GM18873 (cell line): Measurements from ENCODE around the gene ZNF445.
"Not testable (repeated sequence)": the region's sequence is repeated elsewhere in the genome, so short reads cannot be mapped to it uniquely, and the experiment has no call there.

ENCODE experiments used
- ATAC-seq: cut with Tn5 transposase; IDR thresholded peaks from one replicate; pipeline ENCODE4 v1.9.1; 2021; ENCODE audit warnings: mild to moderate bottlenecking, moderate library complexity, moderate number of reproducible peaks; ENCODE audit not compliant: unreplicated experiment, low FRiP score

Gene ZNF445

DNA sequence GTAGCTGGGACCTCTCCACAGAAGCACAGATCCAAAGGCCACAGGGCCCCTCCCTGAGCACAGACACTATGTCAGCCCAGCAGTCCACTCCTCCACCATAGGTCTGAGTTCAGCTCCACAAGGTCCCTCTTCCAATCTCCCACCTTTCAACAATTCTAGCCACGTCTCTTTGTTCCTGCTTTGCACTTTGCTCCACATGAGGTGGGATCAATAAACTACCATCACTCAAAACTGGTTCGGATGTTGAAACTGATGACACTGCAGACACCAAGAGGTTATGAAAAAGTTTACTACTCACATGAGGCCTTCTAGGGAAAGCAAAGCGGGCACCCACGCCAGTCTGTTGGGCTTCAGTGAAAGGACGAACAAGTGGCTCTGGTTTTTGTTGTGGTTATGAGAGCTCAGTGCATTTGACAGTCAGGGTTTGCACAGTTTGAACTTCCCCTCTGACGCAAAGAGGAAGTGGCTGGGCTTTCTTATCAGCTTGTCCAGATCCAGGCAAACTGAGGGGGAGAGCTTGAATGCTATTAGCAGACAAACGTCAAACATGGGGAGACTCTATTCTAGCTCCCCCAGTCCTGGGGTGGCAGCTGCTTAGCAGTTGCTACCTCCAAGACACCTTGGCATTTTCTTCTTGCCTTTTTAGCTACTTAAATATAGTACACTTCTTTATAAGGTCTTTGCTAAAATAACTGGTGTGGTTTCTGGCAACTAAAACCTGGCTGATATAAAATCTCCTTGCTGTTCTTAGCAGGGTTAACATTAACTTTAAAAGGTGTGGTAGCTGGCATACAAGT is 37.8 kb downstream of the ZNF445 start:
- peak; percentile 87 for ATAC-seq

DNA sequence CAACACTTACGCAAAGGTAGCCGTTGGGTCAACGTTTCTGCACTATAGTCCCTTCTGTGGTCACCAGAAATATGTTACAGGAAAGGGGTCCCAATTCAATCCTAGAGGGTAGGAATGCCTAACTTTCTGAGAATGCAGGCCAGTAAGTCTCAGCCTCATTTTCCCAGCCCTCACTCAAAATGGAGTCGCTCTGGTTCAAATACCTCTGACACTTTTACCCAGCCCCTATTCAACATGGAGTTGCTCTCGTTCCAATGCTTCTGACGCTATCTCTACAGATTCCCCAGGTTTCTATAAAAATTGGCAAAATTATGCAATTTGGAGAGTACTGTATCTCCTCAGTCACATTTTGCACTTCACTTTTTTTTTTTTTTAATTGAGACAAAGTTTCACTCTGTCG is 39.7 kb downstream of the ZNF445 start:
- no peak for ATAC-seq

DNA sequence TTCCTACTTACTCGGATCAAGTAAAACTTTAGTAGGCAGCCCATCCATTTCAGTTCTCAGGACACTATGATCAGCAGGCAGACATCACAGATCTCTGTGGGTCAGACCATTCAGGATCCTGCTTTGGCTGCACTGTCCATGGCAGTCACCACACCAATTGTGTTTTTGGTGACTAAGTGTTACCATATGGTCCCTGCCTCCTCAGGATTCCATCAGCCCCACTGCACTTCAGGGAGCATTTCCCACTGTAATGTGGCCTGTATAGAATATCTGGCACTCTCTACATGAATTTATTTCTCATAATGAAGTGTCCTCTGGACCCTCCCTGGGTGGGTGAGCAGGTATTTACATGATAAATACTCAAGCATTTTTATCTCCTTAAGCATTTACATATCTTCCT is 41.3 kb downstream of the ZNF445 start:
- no peak for ATAC-seq

DNA sequence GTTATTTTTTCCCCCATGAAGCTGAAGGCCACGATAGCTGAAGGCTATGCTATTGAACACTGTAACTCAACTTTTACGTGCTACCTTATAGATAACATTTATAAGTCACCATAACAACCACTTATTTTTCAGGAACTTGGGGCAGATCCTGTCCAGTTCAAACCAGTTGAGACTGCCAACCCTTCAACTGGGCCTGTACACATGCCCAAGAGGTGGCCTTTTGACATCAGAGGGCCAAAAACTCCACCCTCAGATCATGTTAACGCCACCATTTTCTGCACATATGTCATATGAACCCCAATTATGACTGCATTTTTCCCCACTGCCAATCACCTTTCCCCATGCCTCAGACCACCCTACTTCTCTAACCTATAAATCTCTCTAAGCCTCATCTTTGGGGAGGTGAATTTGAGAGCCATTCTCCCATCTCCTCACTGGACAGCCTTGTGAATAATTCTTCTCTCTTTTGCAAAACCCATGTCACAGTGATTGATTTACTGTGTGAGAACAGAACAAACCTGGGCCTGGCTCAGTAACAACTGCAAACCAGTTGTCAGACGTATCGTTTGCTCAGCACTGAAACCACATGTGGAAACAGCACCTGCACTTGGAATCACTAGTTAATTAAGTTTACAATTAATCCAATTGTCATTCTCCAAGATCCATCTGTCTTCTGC is 42.5 kb downstream of the ZNF445 start:
- no peak for ATAC-seq

DNA sequence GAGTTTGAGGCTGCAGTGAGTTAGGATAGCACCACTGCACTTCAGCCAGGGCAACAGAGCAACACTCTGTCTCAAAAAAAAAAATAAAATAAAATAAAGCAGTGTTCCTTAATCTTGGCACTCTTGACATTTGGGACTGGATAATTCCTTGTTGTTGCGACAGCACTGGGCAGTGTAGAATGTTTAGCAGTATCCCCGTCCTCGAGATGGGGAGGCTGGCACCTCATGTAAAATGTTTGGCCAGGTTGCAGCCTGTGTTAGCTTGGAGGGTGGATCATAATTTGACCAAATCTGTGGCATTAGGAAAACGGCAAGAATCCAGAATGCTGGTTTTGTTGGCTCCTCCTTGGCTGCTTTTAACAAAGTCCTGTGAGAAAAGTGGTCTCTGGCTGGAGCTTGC is 47.0 kb downstream of the ZNF445 start:
- no peak for ATAC-seq

DNA sequence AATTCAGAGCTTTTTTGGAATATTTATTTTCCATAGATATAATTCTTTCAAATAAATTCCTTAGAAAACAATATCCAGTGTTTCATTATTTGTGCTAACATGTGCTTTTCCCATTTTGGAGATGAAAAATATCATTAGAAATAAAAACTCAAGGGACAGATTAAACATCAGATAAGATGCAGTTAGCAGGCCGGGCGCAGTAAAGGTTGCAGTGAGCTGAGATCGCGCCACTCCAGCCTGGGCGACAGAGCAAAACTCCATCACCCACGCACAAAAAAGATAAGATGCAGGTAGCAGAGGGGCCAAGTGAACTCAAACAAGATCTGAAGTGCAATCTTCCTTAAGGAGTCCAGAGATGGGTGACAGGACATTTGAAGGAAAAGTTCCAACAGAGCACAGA is 48.0 kb downstream of the ZNF445 start:
- ATAC-seq, result no peak

DNA sequence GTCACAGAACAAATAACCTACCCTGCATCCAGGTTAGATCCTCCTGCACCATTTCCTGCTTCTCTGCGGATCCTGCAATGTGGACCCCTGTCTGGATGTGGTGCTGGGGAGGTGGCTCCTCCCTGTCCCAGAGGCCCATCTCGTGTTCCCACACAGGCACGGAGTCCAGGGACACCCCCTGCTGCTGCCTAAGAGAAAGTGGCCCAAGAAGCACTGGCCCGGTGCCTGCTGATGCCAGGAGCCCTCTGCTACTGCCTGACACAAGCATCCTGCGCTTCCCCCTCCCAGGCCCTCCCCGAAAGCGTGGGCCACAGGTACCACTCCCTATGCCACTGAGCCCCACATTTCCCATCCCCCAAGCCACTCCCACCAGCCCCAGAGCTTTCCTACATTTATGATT is 48.6 kb downstream of the ZNF445 start:
- ATAC-seq, result no peak

DNA sequence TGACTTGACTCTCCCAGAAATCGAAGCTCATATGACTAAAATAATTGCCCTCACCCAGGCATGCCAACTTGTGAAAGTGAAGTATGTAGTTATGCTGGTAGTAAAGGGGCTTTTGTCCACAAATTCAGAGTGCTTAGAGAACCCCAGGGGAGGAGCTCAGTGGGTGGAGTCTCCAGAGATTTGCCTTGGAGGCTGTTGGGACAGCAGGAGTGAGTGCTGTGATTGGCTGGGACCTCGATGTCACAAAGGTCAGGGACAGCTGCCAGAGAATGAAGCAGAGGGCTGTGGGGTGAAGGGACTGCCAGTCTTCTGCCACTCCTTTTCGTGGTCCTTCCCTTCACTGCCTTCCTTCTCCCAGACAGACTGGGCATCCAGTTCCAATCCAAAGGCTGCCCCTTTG is 49.8 kb downstream of the ZNF445 start:
- no peak for ATAC-seq

DNA sequence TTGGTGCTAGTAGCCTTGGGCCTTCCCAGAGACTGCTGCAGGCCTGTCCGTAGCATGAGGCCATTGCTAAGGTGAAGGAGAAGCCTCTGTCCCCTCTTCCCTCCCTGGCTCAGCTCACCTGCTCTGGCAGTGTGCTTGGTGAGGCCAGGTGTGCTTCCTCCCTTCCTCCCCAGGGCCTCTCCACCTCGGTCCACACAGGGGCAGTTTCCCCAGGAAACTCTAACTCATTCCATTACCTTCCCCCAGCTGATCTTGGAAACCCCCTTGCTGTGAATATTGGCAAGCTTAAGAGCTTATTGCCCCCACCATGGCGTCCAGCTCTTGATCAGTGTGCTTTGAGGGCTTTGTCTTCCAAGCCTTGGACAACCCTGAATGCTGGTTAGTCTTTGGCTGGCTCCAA is 52.7 kb downstream of the ZNF445 start:
- no peak for ATAC-seq

DNA sequence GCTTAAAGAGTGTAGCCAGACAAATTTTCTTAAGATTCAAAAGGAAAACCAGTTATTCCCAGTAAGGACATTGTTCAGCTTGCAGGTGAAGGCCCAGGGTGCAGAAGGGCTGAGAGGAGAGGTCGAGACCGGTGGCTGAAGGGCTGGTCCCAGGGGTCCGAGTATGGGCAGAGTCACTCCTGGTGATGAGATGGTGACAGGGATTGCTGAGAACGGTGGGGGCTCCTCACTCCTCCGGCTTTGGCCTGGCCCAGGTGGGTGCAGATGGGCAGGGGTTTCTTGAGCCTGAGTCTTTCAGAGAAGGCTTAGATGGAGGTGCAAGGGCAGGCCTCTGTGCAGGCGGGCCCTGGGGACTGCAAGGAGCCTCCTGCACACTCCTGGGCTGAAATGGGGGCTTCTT is 56.2 kb downstream of the ZNF445 start:
- no peak for ATAC-seq

DNA sequence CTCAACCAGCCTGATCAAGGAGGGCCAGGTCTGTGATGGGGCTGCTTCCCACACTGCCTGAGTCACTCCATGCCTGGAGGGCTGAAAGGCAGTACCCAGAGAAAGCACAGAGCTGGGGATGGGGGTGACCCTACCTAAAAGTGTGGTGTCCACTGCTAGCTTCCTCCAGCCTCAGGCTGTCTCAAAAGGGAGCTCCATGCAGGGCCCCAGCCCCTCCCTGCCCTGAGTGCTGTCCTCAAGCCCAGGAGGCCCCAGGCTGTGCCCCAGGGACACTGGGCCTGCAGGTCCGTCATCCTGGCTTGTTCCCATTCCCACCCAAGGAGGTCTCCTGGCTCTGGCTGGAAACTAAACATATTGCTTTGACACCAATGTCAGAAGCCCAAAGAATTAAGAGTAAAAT is 56.8 kb downstream of the ZNF445 start:
- no peak for ATAC-seq

DNA sequence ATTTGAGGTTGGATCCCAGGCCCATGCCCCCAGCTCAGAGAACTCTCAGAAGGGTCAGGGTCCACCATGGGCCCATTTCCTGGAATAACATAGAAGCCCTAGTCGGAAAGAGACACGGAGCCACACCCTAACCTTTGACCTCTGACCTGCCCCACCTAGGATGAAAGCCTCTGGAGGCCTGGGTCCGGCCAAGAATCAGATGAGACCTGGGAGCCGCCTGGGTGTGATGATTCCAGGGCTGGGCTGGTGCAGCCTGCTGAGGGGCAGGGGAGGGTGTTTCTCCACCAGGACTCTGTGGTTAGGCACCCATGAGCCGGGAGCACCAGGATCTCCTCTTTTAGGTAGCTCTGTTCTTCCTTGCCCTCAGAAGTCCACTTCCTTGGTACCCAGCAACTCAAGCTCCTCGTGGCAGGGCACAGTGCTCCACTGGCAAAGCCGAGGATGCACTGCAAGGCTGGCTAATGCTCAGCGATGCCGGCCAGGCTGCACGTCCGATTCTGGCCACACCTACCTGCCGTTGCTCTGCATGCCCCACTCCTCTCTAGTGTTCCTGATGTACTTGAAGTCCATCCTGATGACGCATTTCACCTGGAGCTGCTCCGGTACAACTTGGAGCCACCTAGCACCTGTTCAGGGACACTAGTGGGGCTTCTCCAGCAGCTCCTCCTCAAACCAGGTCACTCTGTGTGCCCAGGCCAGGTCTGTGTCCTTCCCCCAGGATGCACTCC is 57.4 kb downstream of the ZNF445 start:
- no peak for ATAC-seq

DNA sequence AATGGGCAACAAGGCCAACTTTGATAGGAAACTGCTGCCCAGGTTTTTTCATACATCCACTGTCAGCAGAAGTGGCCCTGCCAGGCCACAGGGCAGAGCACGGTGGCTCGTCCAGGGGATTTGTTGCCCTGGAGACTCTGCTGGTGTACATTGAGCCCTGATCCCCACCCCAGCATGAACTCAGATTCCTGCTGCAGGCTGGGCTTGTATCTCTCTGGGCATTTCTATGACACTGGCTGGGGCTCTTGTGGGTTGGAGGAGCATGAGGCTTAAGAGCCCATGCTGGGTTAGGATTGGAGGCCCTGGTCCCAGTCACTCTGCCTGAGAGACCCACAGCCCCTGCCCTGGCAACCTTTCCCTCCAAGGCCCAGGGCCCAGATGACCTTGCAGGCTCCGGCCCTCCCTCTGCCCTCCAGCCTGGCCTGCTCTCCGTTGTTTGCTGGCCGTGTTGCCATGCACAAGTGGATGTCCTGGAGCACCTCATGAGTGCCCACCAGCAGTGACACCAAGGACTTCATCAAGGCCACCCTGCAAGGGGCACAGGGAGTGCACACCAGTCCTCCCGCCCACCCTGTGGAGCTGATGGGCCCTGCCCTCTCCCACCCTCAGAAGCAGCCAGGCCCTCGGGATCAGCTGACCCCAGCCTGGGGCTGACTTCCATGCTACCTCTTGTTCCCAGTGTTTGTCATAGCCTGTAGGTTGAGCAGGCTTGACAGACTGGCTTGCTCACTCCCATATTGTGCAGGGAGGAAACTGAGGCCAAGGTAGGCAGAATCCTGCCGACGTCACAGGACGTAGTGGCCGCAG is 58.2 kb downstream of the ZNF445 start:
- ATAC-seq, result no peak

DNA sequence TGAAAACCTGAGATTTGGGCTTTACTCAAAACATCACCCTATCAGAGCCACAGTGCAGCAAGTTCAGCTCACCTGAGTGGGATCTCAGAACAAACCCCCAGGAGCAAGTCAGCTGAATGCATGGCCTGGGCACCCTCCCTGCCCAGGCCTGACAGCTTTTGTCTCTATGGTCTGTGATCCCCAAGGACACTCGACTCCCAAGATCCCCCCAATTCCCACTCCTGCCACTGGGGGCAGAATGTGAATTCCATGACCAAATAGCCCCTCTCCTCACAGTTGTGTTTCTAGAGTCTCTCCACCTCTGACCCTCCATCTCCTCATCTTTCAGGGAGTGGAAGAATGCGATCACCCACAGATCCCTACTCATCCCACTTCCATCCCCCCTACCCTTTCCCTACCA is 58.9 kb downstream of the ZNF445 start:
- no peak for ATAC-seq

DNA sequence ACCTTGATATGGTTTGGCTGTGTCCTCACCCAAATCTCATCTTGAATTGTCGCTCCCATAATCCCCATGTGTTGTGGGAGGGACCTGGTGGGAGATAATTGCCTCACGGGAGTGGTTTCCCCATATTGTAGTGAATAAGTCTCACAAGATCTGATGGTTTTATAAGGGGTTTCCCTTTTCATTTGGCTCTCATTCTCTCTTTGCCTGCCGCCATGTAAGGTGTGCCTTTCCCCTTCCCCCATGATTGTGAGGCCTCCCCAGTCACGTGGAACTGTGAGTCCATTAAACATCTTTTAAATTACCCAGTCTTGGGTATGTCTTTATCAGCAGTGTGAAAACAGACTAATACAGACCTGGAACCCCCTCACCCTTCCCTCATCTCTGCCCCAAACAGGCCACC is 59.4 kb downstream of the ZNF445 start:
- not testable (repeated sequence) for ATAC-seq

DNA sequence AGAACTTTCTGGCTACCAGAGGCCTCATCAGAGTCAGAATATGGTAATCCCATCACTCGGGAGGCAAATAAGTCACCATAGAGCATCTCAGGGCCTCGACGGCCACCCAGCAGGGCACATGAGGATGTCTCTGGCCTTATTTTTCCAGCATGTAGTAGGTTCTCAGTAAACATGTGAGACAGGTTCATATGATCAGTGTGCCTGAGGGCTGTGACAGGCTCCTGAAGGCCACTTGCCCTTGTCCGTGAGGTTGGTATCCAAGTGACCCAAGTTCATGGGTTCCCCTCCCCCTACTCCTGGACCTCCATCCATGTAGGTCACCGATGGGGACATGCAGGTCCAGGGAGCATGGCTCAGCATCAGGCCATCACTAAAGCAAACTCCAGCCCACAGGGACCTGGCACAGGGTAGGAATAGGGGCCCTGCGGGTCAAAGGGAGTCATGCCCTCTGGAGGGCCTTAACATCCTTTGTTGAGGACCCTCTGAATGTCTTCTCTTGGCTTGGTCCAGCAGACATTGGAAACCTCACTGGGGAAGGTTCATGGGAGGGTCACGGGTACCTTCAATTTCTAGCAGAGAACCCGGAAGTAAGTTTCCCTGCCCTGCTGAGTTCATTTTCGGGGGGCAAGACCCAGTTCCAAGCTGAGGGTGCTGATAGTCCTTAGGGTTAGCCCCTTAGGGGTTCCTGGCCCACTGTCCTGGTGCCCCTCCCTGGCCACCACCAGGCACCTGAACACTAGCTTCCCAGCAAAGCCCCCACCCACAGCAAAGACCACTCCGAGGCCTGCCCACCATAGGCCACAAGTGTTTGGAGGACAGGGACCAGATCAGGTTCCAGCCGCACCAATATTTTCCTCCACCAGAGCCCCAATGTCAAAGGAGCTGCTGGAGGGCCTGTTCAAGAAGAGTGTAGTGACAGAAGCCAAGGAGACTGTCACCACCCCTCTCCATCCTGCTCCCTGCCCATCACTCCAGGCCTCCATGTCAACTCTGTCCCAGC is 61.1 kb downstream of the ZNF445 start:
- no peak for ATAC-seq

DNA sequence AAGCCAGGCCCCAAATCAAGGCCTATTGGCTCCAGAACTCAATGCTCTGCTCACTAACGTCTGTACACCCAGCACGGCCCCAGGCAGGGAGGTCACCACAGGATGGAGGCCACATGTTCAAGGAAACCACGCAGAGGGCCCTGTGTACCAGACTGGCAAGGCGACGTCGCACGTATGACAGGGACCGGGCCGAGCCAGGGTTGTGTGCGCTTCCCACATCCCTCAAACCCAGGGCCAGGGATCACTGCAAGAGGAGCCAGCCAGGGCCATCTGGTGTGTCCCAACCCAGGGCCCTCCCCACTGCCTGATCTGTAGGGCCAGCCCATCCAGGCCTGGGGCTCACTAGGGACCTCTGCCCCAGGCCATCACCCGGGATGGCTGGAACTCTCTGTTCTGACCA is 62.0 kb downstream of the ZNF445 start:
- ATAC-seq, result no peak

DNA sequence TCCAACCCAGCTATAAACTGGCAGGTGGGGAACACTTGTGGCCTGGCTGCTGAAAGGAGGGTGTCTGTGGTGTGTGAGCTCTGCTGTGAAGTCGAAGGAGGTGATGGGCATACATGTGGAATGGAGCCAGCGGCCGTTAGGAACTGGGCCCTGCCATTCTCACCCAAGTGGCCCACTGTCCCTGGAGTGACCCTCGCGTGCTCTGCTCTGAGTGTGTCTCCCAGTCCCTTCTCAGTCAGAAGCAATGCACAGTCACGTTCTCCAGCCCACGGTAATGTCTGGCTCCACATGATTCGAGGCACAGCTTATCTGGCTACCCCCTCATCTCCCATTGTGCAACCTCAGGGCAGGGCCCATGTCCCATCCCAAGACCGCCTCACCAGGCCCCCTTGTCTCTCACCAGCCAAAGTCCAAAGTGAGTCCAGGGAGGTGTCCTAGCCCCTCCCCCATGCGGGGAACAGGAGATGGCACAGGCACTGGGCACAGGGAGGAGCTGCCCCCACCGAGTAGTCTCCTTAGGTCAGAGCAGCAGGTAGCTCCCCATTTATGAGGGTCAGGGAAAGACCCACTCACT is 62.9 kb downstream of the ZNF445 start:
- no peak for ATAC-seq

DNA sequence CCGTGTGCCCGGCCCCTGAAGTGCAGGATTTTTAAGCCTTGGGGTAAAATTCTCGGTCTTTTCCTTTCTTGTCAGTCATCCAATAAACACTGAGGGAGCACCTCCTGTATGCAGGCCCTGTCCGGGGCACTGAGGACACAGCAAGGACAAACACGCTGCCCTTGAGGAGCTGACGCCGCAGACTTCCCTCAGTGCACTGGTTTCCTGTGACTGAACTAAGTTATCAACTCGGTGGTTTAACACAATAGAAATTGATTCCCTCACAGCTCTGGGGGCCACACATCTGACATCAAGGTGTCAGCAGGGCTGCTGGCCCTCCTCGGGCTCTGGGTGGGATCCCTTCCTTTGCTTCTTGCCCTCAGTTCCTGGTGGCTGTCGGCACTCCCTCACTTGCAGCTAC is 65.1 kb downstream of the ZNF445 start:
- no peak for ATAC-seq
